ENCODE results near the gene SLCO2B1.

Gene SLCO2B1

DNA sequence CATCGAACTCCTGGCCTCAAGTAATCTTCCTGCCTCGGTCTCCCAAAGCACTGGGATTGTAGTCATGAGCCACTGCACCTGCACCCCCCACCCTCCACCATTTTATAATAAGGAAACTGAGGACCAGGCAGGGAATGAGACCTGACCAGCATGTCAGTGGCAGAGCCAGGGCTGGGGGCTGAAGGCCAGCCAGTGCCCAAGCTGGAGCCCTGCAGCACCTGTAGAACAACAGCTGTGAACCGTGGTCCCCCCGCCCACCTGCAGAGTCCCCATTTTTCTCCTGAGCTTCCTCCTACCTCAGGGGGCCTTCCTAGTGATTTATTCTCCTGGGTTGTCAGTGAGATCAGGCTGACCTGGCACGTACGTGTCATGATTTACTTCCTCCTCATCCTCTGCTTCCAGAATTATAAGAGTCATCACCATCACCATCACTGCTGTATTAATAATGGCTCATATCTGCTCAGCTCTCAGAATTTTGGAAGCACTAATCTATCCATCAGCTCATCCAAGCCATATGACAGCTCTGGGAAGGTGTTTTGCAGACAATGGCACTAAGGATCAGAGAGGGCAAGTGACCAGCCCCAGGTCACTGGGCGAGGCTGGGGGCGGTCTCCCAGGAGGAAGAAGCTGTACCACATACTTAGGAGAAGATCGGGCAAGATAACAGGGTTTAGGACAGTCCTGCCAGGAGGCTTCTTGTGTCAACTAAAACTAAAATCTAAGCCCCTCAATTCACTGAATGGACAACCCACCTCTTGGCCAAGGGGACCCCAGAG, 5.5 kb upstream of the SLCO2B1 start:
- DNase-seq (ENCODE audit: low read depth), result no peak

DNA sequence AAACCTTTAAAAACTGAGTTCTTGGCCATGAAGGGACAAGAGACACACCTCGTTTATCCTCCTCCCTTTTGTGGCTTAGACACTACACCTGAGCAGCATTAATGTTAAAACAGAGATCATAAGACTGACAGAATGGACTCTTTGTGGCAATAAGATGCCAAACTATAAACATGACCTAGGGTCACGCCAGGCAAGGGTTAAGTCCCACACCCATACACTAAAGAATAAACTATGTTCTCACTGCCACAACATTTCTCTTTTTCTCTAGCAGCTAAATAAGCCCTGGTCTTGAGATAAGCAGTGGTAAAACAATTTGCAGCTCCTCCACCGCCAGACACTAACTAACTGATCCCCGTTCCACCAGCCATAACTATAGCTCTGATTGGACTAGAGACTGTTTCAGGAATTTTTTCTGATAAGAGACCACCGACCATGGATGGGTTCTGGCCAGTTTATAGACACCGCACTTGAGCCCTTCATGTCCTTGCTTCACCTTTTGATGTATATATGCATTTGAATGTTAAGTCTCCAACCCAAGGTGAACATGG, 4.9 kb upstream of the SLCO2B1 start:
- DNase-seq (ENCODE audit: low read depth), result no peak

DNA sequence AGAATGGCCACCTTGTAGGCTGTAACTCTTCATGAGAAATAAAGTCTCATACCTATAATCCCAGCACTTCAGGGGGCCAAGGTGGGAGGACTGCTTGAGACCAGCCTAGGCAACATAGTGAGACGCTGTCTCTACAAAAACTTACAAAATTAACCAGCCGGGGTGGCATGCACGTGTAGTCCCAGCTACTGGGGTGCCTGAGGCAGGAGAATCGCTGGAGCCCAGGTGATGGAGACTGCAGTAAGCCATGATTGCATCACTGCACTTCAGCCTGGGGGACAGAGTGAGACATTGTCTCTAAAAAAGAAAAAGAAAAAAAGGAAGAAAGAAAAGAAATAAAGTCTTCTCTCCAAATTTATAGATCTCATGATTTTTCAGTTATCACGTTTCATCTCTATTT, 4.2 kb upstream of the SLCO2B1 start:
- DNase-seq (ENCODE audit: low read depth), result no peak

DNA sequence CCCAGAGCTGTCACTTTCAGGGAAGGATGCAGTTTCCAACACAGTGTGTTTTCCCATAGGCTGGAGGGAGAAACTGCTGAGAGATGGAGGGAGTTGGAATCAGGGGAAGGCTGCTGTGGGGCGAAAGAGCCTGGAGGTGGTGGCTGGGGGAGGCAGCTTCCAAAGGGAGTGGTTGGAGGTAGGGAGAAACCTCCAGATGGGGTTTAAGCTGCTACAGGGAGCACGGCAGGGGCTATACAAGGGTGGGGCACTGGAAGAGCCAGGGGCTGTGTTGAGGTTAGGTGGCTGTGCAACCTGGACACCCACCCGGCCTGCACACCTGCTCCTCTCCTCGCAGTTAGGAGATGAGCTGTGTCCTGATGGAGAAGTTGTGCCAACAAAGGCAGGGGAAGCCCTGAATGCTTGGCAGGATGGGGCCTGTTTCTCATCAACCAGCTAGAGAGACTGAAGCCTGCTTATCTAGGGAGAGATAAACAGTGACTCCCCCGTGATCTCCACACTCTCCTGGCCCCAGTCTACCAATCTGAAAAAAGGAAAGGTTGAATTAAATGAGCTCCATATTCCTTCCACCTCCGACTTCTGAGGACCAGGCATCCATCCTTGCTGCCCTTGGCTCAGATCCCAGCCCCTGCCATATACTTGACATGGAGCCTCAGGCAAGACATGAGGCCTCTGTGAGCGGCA, 3.6 kb upstream of the SLCO2B1 start:
- no peak for DNase-seq (ENCODE audit: low read depth)

DNA sequence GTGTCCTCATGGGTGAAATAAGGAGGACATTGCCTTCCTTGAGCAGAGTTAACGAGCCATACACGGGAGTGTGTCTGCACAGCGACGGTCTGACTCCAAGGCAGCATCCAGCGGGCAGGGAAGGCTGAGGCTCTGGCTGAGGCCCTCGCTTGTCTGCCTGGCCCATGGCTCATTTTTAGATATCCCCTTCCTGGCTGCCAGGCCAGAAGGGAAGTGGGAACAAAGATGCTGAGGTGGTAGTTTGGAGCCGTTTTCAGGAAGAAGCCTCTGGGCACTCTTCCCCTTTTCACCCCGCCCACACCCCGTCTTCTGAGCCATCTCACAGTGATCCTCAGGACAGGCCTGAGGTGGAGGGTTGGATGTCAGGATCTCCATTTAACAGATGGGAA, 3.0 kb upstream of the SLCO2B1 start:
- DNase-seq (ENCODE audit: low read depth), result no peak

DNA sequence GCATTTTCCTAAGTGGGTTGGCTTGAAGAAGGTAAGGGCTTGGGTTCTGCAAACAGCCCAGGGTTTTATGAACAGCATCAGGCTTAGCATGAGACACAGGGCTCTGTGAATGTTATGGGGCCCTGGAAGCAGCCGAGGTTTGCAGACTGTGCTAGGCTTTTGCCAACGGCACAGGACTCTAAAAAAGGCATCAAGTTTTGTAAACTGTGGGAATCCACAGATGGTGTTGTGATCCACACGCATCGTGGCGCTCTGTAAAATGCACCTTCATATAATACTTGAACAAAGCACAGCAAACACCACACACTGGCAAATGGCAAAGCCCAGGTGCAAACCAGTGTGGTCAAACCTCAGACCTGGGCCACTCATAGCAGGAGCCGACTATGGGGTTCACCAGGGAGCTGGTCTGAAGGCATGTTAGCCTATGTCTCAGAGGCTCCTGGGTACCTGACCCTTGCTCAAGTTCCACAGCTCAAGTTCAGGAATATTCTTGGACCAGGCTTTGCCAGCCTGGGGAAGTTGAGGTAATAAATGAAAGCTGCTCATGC, 2.4 kb upstream of the SLCO2B1 start:
- no peak for DNase-seq (ENCODE audit: low read depth)

DNA sequence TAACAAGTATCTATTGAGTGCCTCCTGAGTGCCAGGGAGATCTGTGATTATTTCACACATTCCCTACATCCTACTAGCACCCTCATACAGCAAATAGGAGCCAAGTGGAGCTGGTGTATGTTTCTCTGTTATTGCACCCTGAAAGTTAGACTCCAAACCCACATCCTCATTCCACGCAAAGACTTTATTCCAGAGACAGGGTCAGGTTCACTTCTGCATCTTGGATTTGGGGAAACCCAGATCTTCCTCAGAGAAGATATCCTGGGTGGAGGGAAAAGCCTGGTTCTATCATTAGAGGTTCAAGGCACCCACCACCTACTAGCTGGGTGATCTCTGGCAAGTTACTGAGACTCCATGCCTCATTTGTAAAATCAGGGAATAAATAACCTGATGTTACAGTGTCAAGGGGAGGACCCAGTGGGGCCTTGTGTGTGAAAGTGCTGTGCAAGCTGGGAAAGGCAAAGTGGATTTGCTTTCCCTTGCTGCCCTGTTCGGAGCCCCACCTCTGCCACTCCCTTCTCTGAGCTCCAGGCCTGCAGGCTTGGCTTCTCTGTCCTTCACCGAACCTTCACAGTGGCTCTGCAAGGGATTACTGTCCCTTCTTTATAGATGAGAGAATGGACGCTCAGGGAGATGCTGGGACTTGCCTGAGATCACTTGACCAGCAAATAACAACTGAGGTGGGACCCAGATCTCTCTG, 991 bp upstream of the SLCO2B1 start:
- no peak for DNase-seq (ENCODE audit: low read depth)

DNA sequence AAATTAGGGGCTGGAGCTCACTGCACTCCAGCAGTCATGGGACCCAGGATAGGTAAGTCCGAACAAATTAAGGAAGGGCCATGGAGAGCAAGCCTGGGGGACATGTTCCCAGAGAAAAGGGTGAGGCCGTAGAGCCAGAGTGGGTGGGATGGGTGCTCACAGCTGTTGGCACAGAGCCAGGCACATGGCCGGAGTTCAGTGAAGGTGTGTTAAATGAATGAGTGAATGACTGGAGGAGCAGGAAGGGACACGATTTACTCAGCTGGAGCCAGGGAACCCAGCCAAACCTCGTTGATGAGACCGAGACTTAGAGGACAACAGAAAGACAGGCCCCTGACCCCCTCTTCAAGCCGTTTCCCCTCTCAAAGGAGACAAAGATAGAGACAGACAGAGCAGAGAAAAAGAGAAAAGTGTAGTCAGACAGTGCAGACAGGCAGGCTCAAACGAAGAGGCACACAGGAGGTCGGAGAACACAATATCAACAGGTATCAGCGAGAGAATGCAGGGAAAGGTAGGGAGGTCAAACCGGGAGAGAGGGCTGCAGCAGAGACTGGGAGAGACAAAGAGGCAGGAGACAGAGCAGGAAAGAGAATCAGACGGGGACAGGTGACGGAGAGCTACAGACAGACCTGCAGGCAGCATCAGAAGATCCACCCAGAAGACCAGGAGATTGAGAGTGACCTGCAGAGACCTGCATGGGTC, 590 bp downstream of the SLCO2B1 start:
- no peak for DNase-seq (ENCODE audit: low read depth)

DNA sequence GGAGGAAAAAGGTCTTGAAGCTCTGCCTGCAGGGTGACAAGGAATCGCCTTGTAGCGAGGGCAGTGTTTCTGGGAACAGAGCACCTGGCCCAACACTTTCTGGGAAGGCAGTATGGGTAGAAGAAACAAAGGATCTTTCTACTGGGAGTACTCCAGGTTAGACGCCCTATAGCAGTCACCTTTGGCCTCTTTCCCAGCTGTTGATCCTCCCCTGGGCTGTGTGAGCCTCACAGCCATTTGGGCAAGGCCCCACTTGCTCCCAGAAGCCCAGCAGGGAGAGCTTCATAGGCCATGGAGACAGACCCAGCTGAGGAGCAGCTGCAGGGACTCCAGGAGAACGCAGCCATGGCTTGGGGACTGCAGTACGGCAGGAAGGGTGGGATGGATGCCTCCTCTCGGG, 1.2 kb downstream of the SLCO2B1 start:
- DNase-seq (ENCODE audit: low read depth), result no peak

DNA sequence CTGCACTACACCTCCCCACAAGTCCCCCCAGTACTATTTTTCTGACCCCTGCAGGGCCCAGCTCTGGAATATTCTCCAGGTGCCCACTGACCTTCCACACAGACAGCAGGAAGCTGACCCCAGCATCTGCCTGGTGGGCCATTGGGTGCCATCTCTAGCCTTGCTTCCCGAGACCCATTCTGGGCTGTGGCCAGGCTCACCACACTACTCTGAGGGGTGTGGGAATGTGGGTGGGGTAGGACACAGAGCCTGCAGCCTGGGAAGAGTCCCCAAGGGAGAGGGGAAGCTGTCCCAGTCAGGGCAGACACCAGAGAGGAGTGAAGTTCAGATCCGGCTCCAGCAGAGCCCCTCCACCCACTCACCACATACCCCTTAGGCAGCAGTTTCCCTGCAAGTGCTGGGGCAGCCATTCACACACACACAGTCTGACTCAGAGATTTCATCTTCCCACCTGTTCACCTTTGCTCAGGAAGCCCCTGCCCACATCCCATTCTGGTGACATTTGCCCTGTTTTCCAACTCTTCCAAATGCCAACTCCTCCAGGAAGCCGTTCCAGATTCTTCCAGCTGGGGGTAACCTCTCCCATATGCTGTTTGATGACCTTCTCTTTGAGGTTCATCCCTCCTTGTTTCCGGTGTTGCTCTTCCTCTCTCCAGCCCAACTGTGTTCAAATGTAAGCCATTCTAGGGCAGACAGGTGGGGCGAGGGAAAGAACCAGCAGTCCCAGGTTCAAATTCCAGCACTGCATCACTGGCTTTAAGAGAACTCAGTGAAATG, 1.9 kb downstream of the SLCO2B1 start:
- no peak for DNase-seq (ENCODE audit: low read depth)

DNA sequence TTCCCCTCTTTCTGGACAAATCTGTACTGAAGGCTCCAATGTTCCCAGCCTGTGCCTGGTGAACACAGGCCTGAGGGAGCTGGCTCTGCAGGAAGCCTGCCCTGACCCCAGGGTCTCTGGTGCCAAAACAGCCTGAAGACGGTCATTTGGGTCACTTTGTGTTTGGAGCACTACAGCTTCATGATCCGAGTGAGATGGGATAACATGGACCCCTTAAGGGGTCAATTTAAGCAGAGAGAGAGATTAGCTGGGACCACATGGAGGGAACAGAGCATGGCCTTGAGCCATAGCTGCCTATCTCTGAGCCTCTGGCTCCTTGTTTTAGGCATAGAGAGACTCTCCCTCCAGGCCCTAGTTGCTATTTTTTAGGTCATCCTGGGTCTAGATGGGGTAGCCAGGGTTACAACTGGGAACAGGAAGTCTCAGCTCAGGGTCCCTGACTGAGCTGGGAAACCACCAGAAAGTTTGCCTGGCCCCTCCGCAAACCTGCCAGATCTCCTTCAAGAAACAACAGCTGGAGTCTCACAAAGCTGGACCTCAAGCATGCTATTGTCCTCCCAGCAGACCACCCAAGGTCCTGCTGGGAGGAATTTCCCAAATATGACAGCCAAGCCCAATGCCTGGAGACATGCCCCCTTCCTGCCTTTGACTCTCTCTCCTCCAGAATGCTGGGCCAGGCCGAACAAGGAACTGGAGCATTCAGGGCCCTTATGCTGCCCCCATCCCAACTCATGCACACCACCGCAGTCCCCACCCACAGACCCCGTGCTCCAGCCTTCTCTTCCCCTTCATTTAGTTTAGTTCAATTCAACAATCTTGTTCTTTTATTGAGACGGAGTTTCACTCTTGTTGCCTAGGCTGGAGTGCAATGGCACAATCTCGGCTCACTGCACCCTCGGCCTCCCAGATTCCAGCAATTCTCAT, 4.0 kb downstream of the SLCO2B1 start:
- DNase-seq (ENCODE audit: low read depth), result no peak

DNA sequence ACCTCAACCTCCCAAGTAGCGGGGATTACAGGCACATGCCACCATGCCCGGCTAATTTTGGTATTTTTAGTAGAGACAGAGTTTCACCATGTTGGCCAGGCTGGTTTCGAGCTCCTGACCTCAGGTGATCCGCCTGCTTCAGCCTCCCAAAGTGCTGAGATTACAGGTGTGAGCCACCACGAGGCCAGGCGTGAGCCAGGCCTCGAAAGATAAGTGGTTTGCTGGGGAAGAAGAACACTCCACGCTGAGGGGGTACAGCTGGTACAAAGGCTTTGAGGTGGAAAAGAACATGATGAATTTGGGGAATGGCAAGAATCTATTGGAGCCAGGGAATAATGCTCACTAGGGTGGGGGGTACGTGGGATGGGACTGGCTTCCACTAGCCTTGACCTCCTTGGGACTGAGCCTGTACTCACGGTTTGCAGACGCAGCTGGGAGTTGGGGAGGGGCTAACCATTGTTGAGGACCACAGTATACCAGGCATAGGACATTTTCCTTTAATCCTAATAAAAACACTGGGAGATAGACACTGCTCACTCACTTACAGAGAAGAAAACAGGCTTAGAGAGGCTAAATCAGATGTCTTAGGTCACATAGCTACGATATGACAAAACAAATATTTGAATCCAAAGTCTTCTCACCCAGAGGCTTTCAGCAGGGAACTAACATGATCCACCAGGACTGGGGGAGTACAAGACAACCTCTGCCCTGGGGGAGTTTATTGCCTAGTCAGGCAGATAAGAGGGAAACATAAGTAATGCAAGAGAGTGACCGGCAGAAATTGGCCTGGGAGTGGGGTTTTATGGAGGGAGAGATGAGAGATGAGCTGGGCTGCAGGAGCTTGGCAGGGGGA, 4.9 kb downstream of the SLCO2B1 start:
- DNase-seq (ENCODE audit: low read depth), result no peak

DNA sequence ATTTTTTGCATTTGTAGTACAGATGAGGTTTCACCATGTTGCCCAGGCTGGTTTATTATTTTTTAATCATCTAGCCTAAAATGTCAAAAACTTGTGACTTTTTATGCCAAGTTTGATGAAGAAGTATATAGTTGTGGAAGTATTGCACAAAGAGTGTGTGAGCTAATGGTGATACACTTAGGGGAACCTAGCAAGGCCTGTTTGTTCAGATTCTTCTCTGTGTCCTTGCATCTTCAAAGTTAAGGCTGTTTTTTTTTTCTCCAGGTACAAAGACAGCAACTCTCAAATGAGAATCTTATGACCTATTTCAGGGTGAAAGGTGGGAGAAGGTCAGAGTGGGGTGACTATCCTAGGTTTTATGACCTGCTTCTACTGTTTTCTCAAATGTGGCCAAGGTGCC, 7.3 kb downstream of the SLCO2B1 start:
- DNase-seq (ENCODE audit: low read depth), result no peak

DNA sequence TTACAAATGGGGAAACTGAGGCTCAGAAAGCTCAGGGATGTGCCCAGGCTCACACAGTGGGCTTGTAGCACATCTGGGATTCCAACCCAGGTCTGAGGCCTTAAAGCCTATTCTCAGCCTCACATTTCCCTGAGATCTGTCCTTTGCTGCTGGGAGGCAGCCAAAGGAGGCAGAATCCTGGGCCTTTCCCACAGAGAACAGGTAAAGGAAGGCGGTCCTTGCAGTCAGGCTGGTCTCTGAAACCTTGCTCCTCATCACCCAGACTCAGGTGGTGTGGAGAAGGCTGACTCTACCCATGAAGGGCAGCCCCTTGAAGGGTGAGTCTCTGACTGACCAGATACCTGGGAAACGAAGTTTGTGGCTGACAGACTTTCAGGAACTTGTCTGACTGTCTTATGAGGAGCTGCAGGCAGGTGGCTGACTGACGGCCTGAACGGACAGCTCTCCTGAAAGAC, 7.8 kb downstream of the SLCO2B1 start:
- no peak for DNase-seq (ENCODE audit: low read depth)

DNA sequence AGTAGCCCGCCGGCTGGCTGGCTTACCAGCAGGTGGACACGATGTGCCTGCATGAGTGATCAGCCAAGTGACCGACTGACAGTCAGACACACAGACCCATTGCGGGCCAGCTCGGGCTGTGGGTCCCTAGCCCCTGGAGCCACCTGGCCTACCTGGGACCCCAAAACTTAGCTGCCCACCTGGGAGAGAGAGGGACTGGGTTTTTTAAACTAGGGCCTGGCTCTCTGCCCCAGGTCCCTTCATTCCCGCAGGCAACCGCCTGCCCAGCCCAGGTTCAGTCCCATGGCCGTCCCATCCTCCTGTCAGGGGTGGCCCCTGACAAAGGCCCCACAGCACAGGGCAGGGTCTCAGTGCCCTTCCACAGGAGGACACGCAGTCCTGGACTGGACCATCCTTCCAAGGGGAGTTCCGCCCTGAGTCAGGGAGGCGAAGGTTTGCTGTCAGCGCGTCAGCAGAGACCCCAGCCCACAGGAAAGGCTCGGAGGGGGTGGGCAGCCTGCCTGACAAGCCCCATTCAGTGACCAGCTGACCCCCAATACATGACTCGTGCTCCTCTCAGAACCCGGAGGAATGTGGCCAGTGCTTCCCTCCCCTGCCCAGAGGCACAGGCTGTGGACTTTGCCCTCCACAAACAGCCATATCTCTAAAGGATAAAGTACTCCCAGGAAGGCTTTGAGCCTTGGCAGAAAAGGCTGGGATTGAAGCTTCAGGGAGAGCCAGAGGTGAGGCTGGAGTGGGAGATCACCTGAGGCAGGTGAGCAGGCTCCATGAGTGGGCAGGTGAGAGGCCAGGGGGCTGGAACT, 8.4 kb downstream of the SLCO2B1 start:
- DNase-seq (ENCODE audit: low read depth), result no peak

DNA sequence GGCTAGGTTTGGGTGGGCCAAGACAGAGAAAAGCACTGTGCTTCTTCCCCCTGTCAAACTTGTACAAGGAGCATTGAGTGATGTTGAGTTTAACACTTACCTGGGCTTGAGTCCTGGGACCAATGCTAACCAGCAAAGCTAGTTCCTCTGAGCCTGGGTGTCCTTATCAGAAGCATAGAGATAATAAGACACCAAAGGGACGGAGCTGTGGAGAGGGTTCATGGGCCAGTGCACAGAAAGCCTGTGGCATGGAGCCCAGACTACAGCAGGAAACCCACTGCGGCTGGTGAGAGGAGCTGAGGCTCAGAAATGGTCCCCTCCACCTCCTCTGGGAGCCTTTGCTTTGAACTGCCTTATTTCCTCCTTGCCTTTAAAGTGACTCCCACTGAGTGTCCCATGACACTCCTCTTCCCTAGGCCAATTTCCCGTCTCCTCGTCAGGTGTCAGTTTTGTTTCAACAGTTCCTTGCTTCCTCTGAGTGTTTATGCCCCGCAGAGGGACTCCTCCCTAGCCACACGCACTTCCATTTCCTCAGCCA, 9.4 kb downstream of the SLCO2B1 start:
- DNase-seq (ENCODE audit: low read depth), result no peak

DNA sequence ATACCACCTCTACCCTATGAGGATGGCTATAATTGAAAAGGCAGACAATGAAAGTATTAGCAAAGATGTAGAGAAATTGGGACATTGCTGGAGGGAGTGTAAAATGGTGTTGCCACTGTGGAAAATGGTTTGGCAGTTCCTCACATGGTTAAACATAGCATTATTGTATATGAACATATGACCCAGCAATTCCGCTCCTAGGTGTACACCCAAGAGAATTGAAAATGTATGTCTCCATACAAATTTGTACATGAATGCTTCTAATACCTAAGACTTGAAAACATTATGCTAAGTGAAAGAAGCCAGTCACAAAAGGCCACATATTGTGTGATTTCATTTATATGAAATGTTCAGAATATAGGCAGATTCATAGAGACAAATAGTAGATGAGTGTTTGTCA, 10.0 kb downstream of the SLCO2B1 start:
- no peak for DNase-seq (ENCODE audit: low read depth)

DNA sequence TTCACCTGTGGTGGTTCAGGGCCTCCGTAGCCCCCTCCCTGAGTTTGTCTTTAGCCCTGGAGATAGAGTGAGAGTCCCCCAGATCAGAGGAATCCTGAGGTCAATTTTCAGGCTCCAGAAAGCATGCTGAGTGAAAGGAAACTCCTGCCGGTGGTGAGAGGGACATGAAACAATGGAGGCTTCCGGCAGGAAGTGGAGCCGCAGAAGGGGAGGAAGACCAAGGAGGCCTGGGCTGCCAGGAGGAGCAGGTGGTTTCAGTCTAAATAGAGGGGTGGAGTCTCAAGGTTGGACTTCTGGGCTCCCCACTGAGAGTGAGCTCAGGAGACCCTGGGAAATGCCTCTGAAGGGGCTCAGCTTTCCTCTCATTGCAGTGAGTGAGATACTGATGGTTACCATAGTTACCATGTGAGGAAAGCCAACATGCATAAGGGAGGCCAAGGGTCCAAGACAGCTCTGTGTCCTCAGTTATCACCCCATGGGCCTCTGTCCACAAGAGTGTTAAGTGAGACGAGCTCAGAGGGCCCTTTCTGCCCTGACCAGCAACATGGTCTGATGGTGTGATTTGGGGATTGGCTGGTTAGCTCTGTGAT, 10.7 kb downstream of the SLCO2B1 start:
- DNase-seq (ENCODE audit: low read depth), result no peak
